ENCODE measurements around the gene TMEM214.

Gene TMEM214, protein sequence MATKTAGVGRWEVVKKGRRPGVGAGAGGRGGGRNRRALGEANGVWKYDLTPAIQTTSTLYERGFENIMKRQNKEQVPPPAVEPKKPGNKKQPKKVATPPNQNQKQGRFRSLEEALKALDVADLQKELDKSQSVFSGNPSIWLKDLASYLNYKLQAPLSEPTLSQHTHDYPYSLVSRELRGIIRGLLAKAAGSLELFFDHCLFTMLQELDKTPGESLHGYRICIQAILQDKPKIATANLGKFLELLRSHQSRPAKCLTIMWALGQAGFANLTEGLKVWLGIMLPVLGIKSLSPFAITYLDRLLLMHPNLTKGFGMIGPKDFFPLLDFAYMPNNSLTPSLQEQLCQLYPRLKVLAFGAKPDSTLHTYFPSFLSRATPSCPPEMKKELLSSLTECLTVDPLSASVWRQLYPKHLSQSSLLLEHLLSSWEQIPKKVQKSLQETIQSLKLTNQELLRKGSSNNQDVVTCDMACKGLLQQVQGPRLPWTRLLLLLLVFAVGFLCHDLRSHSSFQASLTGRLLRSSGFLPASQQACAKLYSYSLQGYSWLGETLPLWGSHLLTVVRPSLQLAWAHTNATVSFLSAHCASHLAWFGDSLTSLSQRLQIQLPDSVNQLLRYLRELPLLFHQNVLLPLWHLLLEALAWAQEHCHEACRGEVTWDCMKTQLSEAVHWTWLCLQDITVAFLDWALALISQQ

DNA sequence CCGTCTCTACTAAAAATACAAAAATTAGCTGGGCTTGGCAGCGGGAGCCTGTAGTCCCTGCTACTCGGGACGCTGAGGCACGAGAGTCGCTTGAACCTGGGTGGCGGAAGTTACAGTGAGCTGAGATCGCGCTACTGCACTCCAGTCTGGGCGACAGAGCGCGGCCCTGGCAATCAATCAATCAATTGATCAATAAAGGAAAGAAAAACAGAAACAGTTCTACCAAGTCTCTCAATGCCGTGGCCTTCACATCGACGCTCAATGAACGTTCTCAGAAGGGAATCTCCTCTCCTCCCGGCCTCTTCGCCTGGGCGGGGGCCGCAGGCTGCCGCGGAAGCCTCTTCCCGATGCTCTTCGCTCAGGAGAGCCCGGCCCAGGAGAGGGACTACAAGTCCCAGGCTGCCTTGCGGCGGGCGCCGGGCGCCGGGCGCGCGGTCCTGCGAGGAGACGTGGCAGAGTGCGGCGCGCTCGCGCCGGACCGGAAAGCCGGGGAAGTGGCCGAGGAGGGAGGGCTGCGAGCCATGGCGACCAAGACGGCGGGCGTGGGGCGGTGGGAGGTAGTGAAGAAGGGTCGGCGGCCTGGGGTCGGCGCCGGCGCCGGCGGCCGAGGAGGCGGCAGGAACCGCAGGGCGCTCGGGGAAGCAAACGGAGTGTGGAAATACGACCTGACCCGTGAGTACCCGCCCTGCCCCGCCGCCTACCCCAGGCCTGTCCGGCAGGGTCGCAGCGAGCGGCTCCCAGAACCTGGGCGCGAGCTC, at the start of gene TMEM214:
Gene TMEM214, plus strand, starts transcription at position 471 of the 758 bp plus-strand sequence. Its CDS starts 51 bp downstream, at position 522.
- DNase-seq (ENCODE audit: low spot score): peak; percentile 81

- no peak for DNase-seq (ENCODE audit: low spot score)
Observed at GRCh38 chr2:26983746-26984145, 49.0 kb upstream of the TMEM214 start.

GRCh38 chr2:26985807-26986206, 47.0 kb upstream of the TMEM214 start:
- DNase-seq (ENCODE audit: low spot score): no peak

DNA sequence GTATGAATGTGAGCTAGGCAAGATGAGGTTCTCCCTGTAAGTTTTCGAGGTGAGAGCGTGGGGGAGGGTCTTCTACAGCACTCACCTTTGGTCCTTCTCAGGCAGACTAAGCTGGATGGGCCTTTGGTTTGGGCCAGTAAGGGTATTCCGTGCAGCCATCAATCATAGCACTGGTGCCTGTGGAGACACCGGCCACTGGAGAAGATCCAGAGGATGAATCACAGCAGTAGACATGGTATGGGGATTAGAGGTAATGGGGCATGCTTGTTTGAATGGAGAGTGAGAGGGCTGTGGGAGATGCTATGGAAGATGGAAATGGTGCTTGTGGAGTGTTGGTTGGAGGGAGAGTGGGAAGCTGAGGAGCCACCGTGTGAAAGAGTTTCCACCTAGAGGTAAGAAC, 46.2 kb upstream of the TMEM214 start:
- DNase-seq (ENCODE audit: low spot score): no peak

GRCh38 chr2:26988058-26988860, 44.5 kb upstream of the TMEM214 start:
- DNase-seq (ENCODE audit: low spot score): no peak

GRCh38 chr2:26989156-26989555, 43.6 kb upstream of the TMEM214 start:
- no peak for DNase-seq (ENCODE audit: low spot score)

GRCh38 chr2:26991717-26992116, 41.0 kb upstream of the TMEM214 start:
- no peak for DNase-seq (ENCODE audit: low spot score)

- peak; percentile 21 for DNase-seq (ENCODE audit: low spot score)
Observed at GRCh38 chr2:26993768-26994167, 39.0 kb upstream of the TMEM214 start.

DNA sequence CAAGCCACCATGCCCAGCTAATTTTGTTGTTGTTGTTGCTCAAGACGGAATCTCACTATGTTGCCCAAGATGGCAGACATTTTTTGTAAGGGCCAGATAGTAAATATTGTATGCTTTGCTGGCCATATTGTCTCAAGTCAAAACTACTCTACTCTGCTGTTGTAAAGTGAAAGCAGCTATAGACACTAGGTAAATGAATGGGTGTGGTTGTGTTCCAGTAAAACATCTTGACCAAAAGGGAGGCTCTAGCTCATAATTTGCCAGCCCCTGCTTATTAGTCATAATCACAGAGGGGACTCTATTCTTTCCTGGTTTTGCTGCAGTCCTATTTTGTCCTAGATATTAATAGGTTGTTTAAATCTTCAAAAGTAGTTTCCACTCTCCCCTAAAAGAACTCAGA, 37.8 kb upstream of the TMEM214 start:
- no peak for DNase-seq (ENCODE audit: low spot score)

- no peak for DNase-seq (ENCODE audit: low spot score)
Observed at GRCh38 chr2:26997394-26997793, 35.4 kb upstream of the TMEM214 start.

GRCh38 chr2:26998323-26998722, 34.4 kb upstream of the TMEM214 start:
- no peak for DNase-seq (ENCODE audit: low spot score)

GRCh38 chr2:27000228-27000627, 32.5 kb upstream of the TMEM214 start:
- no peak for DNase-seq (ENCODE audit: low spot score)

DNA sequence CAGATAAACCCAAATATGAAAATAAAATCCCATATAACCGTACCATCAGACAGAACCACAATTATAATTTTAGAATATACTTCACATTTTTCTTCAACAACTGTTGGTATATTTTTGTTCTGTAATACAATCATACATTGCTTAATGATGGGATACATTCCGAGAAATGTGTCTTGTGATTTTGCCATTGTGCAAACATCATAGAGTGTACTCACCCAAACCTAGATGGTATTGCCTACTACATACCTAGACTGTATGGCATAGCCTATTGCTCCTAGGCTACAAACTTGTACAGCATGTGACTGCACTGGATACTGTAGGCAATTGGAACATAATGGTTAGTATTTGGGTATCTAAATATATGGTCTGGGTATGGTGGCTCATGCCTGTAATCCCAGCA, 31.8 kb upstream of the TMEM214 start:
- DNase-seq (ENCODE audit: low spot score): no peak

GRCh38 chr2:27001950-27002349, 30.8 kb upstream of the TMEM214 start:
- no peak for DNase-seq (ENCODE audit: low spot score)

DNA sequence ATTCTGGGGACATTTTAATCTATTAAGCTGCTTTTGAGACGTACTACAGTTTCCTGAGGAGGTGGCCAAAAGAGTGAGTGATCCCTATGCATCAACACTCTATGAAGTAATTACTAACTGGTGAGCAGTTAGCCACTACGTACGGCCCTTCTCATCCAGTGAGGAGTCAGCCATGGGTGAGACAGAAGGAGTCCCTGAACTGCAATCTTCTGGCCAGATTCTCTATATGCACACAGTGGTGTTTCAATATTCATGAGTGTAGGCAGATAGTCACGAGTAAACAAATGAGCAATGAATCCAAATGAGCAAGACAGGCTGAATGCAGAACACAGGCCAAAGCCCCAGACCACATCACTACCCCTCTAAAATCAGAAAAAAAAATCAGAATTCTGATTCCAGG, 29.8 kb upstream of the TMEM214 start:
- no peak for DNase-seq (ENCODE audit: low spot score)

GRCh38 chr2:27003857-27004256, 28.9 kb upstream of the TMEM214 start:
- no peak for DNase-seq (ENCODE audit: low spot score)

GRCh38 chr2:27006602-27007415, 26.0 kb upstream of the TMEM214 start:
- no peak for DNase-seq (ENCODE audit: low spot score)

- no peak for DNase-seq (ENCODE audit: low spot score)
Observed at GRCh38 chr2:27007416-27008374, 25.1 kb upstream of the TMEM214 start.

GRCh38 chr2:27008678-27009077, 24.1 kb upstream of the TMEM214 start:
- DNase-seq (ENCODE audit: low spot score): no peak

GRCh38 chr2:27009083-27009482, 23.7 kb upstream of the TMEM214 start:
- DNase-seq (ENCODE audit: low spot score): no peak

Measured in NAMALWA (cell line).